Endothelial cell of umbilical vein (primary cell): ENCODE measurements around the gene NEBL. TPM values are rescaled to one million over a fixed set of nuclear protein-coding genes. Genes with fewer than 3 reads are reported as not detected.

ENCODE experiments used
- BruUV-seq: library from RNA; stranded (reverse); fragments of 400-500 nt; replicated peaks from 2 replicates; lab custom pipeline; 2021; lab: Mats Ljungman, UMichigan
- CTCF ChIA-PET: fragments of 300-600, 350-600 bp; sonication (Branson Sonifier 250); formaldehyde crosslinking; loops from one replicate; lab custom pipeline; 2021; ENCODE audit warnings: antibody characterized with exemption, inconsistent platforms; lab: Charles Lee
- POLR2A ChIA-PET: fragments of 300-600, 350-600 bp; sonication (Branson Sonifier 250); formaldehyde crosslinking; loops from one replicate; lab custom pipeline; 2021; ENCODE audit warnings: antibody characterized with exemption, inconsistent platforms; lab: Charles Lee
- DNase-seq: peaks from one replicate; pipeline ENCODE4 v3.0.0-alpha.2; 2011; ENCODE audit warnings: low read depth, low spot score
- FAIRE-seq: peaks from 2 replicates; lab custom pipeline; 2011; peaks lifted over from hg19 to GRCh38; lab: Jason Lieb, UNC
- H2AFZ ChIP-seq: 2 replicates; pipeline ENCODE4 v1.6.0; 2012; ENCODE audit warnings: low read depth, low read length, control low read depth, inconsistent platforms
- H3K27ac ChIP-seq: 2 replicates; pipeline ENCODE4 v1.5.1; 2011; ENCODE audit warnings: low read depth, mild to moderate bottlenecking, control low read depth, low read length, moderate library complexity; ENCODE audit not compliant: insufficient read depth
- H3K27me3 ChIP-seq, 2 experiments: 2 replicates each; pipeline versions ENCODE4 v1.6.0 to v1.6.1; 2011; ENCODE audit warnings: low read length in 2 of 2, mixed read lengths in 1 of 2; ENCODE audit not compliant: control insufficient read depth in 2 of 2, insufficient read depth in 2 of 2
- H3K36me3 ChIP-seq, 2 experiments: 2 replicates in 1 of 2; 3 replicates in 1 of 2; pipeline ENCODE4 v1.5.1; 2011; ENCODE audit warnings: low read length in 2 of 2, mild to moderate bottlenecking in 1 of 2, moderate library complexity in 1 of 2; ENCODE audit not compliant: control insufficient read depth in 2 of 2, insufficient read depth in 2 of 2; ENCODE audit errors: extremely low read depth in 1 of 2
- H3K4me1 ChIP-seq: 3 replicates; pipeline ENCODE4 v1.5.1; 2011; ENCODE audit warnings: mild to moderate bottlenecking, low read length; ENCODE audit not compliant: control insufficient read depth, insufficient read depth; ENCODE audit errors: extremely low read depth
- H3K4me2 ChIP-seq: 2 replicates; pipeline ENCODE4 v1.6.1; 2011; ENCODE audit warnings: low read length, control low read depth, mixed read lengths; ENCODE audit not compliant: insufficient read depth
- H3K4me3 ChIP-seq, 3 experiments: fragments of 200-600 bp in 1 of 3; sonication (generic), shearing (Covaris generic) in 1 of 3; replicated peaks in 1 of 3; 2 replicates each; pipeline ENCODE4 v1.5.1; 2011 to 2016; ENCODE audit warnings: control low read depth in 3 of 3, low read length in 3 of 3, mild to moderate bottlenecking in 2 of 3, inconsistent platforms in 1 of 3, low read depth in 1 of 3, moderate library complexity in 1 of 3; ENCODE audit not compliant: insufficient read depth in 1 of 3
- H3K79me2 ChIP-seq: 2 replicates; pipeline ENCODE4 v1.6.0; 2012; ENCODE audit warnings: low read length, inconsistent platforms; ENCODE audit not compliant: control insufficient read depth, insufficient read depth
- H3K9ac ChIP-seq: replicated peaks from 2 replicates; pipeline ENCODE3; 2011; ENCODE audit warnings: low read length, control low read depth; ENCODE audit not compliant: insufficient read depth; ENCODE audit errors: extremely low read depth
- H3K9me1 ChIP-seq: replicated peaks from 3 replicates; pipeline ENCODE4 v1.6.0; 2011; ENCODE audit warnings: mild to moderate bottlenecking, low read length; ENCODE audit not compliant: control insufficient read depth, insufficient read depth; ENCODE audit errors: extremely low read depth
- H3K9me3 ChIP-seq: replicated peaks from 2 replicates; pipeline ENCODE4 v1.5.1; 2012; ENCODE audit warnings: low read length, inconsistent platforms; ENCODE audit not compliant: control insufficient read depth, insufficient read depth
- H4K20me1 ChIP-seq: replicated peaks from 2 replicates; pipeline ENCODE3; 2011; ENCODE audit warnings: mild to moderate bottlenecking, low read length; ENCODE audit not compliant: control insufficient read depth, insufficient read depth; ENCODE audit errors: extremely low read depth
- EZH2 ChIP-seq: IDR thresholded peaks from 2 replicates; pipeline ENCODE4 v1.6.1; 2012; ENCODE audit warnings: borderline replicate concordance, low read depth, mild to moderate bottlenecking, moderate library complexity, low read length, inconsistent platforms; ENCODE audit not compliant: severe bottlenecking
- FOS ChIP-seq: IDR thresholded peaks from 2 replicates; pipeline ENCODE4 v1.6.1; 2011; ENCODE audit warnings: mild to moderate bottlenecking, low read length, moderate library complexity, borderline replicate concordance; ENCODE audit not compliant: insufficient read depth
- GATA2 ChIP-seq: IDR thresholded peaks from 2 replicates; pipeline ENCODE4 v1.7.0; 2011; ENCODE audit warnings: low read depth, mild to moderate bottlenecking, moderate library complexity, mixed read lengths, low read length; ENCODE audit not compliant: insufficient read length, insufficient read depth
- JUN ChIP-seq: IDR thresholded peaks from 2 replicates; pipeline ENCODE4 v1.6.1; 2011; ENCODE audit warnings: borderline replicate concordance, low read depth; ENCODE audit not compliant: insufficient read length, insufficient read depth
- MYC ChIP-seq: IDR thresholded peaks from one replicate; pipeline ENCODE4 v1.6.1; 2011; ENCODE audit warnings: mild to moderate bottlenecking, low read depth, low read length
- POLR2A ChIP-seq: IDR thresholded peaks from 2 replicates; pipeline ENCODE4 v1.6.1; 2012; ENCODE audit warnings: low read depth, mild to moderate bottlenecking, control low read depth, low read length
- POLR2AphosphoS5 ChIP-seq: IDR thresholded peaks from 2 replicates; pipeline ENCODE4 v1.6.1; 2012; ENCODE audit warnings: low read depth, mild to moderate bottlenecking, control low read depth, low read length, moderate library complexity; ENCODE audit not compliant: insufficient read depth
- dilution Hi-C: fragments of 300-500 bp; cut with MboI; formaldehyde crosslinking; loops from one replicate; pipeline ENCODE4 v1.15.0; 2019; ENCODE audit warnings: low sequenced_read_pairs; ENCODE audit not compliant: extremely low pct_ligation_motif_present
- intact Hi-C: fragments of 100-400 bp; cut with micrococcal nuclease; formaldehyde crosslinking; loops from one replicate; pipeline ENCODE4 v1.10.0; 2022
- polyA plus RNA-seq, 4 experiments: library from polyadenylated mRNA; depleted of rRNA in 3 of 4; stranded (reverse) in 3 of 4; unstranded in 1 of 4; fragments of >200 nt; gene quantifications; 2 replicates each; pipeline versions ENCODE4 v1.2.1 to v1.2.3, GENCODE V29; 2011 to 2012; ENCODE audit warnings: missing spikeins in 1 of 4
- total RNA-seq: library from RNA; stranded (reverse); gene quantifications from 2 replicates; pipeline ENCODE4 v1.2.3, GENCODE V29; 2021
- TF ChIP-seq, protein P1 (sequence below): IDR thresholded peaks from 2 replicates; pipeline ENCODE4 v1.6.1; 2011; ENCODE audit not compliant: insufficient read depth, insufficient read length
- TF ChIP-seq, protein P2 (sequence below), 2 donors: IDR thresholded peaks; 1 replicate in 1 of 2; 2 replicates in 1 of 2; pipeline ENCODE4 v1.5.1; 2011; ENCODE audit warnings: low read length in 2 of 2, mild to moderate bottlenecking in 2 of 2, moderate library complexity in 2 of 2, control low read depth in 1 of 2, inconsistent platforms in 1 of 2, low read depth in 1 of 2; ENCODE audit not compliant: insufficient read depth in 1 of 2; ENCODE audit errors: extremely low read depth in 1 of 2

The NEBL gene
- total and polyA plus RNA-seq, 2 donors (not counting 3 experiments of a cell fraction or from before 2014, with no cell fraction given): 0.17 to 0.66 TPM

DNA sequence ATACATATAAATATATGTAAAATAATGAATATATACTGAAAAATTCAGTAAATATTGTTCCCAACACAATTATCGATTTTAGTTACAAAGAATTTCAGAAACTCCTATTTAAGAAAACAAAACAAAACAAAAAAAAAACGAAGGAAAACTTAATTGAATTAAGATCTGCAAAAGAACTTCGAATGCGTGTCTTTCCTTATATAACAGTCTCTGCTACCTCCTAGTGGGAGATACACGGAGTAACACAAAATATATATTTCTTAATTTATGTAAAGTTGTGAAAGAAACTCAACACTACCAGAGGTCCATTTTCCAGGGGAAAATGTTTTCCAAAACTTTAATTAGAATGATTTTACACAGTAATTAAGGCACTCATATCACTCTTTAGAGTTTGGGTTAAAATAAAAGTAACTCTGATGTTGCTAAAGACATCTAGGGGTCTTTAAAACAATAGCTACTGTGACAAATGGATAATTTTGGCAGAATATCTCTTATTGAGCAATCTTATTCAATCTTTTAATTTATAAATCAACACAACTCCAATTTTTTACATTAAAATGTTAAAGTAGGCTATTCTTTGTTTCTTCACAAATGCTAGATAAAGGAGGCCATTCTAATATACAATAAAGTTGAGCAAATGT lies 41.6 kb downstream of the NEBL start:
- FAIRE-seq: no peak
- DNase-seq: peak; percentile 11

More for the DNA sequence above, 41.6 kb downstream of the NEBL start:
- ChIA-PET CTCF (interaction anchor here (0.9 to 4.9 kb wide), 4 partner anchors 19 to 1036 kb away, joined by 4 to 53 read pairs (median 5); no protein-coding TSS in a partner anchor), POLR2A (no interaction called here)
- H3K79me2 ChIP-seq: no peaks in the 10 kb centered on the region
- dilution Hi-C loops: no loop called here
- H2AFZ ChIP-seq: no peak overlapping the region
- H4K20me1 ChIP-seq: no peaks in the 10 kb centered on the region
- H3K9me1 ChIP-seq: no peaks in the 10 kb centered on the region
- intact Hi-C loops: loop anchor here (5.0 kb wide), 2 partner anchors 682 to 1038 kb away; partner anchors contain the start of gene PLXDC2
- H3K36me3 ChIP-seq: no peaks in the 10 kb centered on the region
- no peak overlapping the region for H3K4me3 ChIP-seq
- H3K9me3 ChIP-seq: no peaks in the 10 kb centered on the region
- H3K9ac ChIP-seq: no peak overlapping the region
- no TSS peak for BruUV-seq
- no peaks in the 10 kb centered on the region for H3K4me1 ChIP-seq
- no peaks in the 10 kb centered on the region for H3K27me3 ChIP-seq
- H3K27ac ChIP-seq: no peak overlapping the region
- H3K4me2 ChIP-seq: no peak overlapping the region
- TF ChIP-seq, protein P1, sequence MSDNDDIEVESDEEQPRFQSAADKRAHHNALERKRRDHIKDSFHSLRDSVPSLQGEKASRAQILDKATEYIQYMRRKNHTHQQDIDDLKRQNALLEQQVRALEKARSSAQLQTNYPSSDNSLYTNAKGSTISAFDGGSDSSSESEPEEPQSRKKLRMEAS: no peak
- no peak for TF ChIP-seq FOS
- TF ChIP-seq MYC: no peak
- TF ChIP-seq JUN: no peak
- no peak for TF ChIP-seq GATA2
- TF ChIP-seq POLR2A: no peak
- TF ChIP-seq EZH2: no peak
- TF ChIP-seq, protein P2, sequence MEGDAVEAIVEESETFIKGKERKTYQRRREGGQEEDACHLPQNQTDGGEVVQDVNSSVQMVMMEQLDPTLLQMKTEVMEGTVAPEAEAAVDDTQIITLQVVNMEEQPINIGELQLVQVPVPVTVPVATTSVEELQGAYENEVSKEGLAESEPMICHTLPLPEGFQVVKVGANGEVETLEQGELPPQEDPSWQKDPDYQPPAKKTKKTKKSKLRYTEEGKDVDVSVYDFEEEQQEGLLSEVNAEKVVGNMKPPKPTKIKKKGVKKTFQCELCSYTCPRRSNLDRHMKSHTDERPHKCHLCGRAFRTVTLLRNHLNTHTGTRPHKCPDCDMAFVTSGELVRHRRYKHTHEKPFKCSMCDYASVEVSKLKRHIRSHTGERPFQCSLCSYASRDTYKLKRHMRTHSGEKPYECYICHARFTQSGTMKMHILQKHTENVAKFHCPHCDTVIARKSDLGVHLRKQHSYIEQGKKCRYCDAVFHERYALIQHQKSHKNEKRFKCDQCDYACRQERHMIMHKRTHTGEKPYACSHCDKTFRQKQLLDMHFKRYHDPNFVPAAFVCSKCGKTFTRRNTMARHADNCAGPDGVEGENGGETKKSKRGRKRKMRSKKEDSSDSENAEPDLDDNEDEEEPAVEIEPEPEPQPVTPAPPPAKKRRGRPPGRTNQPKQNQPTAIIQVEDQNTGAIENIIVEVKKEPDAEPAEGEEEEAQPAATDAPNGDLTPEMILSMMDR (IDR thresholded peaks at IDR 0.05; ENCODE audit: extremely low read depth in 1 of 2, insufficient read depth in 1 of 2, low read depth in 1 of 2, low read length in 2 of 2): no peak
- no peak for TF ChIP-seq POLR2AphosphoS5
